ENCODE data around the gene GPR3.

The GPR3 gene

GRCh38 chr1:27356619-27357280 is 35.7 kb upstream of the GPR3 start:
- H3K27me3 ChIP-seq (ENCODE audit: insufficient read depth, poor library complexity, severe bottlenecking), result peaks cover 6% of the 10 kb centered on the region
- no peak overlapping the region for H3K4me3 ChIP-seq (replicated peaks; ENCODE audit: insufficient read depth, low read length)
- no peak for DNase-seq (ENCODE audit: low read depth in 1 of 2, low spot score in 1 of 2)
- TF ChIP-seq, protein P1, sequence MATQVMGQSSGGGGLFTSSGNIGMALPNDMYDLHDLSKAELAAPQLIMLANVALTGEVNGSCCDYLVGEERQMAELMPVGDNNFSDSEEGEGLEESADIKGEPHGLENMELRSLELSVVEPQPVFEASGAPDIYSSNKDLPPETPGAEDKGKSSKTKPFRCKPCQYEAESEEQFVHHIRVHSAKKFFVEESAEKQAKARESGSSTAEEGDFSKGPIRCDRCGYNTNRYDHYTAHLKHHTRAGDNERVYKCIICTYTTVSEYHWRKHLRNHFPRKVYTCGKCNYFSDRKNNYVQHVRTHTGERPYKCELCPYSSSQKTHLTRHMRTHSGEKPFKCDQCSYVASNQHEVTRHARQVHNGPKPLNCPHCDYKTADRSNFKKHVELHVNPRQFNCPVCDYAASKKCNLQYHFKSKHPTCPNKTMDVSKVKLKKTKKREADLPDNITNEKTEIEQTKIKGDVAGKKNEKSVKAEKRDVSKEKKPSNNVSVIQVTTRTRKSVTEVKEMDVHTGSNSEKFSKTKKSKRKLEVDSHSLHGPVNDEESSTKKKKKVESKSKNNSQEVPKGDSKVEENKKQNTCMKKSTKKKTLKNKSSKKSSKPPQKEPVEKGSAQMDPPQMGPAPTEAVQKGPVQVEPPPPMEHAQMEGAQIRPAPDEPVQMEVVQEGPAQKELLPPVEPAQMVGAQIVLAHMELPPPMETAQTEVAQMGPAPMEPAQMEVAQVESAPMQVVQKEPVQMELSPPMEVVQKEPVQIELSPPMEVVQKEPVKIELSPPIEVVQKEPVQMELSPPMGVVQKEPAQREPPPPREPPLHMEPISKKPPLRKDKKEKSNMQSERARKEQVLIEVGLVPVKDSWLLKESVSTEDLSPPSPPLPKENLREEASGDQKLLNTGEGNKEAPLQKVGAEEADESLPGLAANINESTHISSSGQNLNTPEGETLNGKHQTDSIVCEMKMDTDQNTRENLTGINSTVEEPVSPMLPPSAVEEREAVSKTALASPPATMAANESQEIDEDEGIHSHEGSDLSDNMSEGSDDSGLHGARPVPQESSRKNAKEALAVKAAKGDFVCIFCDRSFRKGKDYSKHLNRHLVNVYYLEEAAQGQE (IDR thresholded peaks at IDR 0.05; ENCODE audit: insufficient replicate concordance, low read depth), result no peak
- no peak for TF ChIP-seq GABPA (IDR thresholded peaks at IDR 0.05; ENCODE audit: low read depth)
- no peak for TF ChIP-seq CTCF (IDR thresholded peaks at IDR 0.05; ENCODE audit: insufficient read depth, low read length)
- no peak for TF ChIP-seq SPI1 (IDR thresholded peaks at IDR 0.05; ENCODE audit: borderline replicate concordance, low read depth)
- no peak for TF ChIP-seq POLR2AphosphoS5 (IDR thresholded peaks at IDR 0.05; ENCODE audit: low read depth)
- peak overlapping the region; percentile 40 for H3K27ac ChIP-seq (replicated peaks)

DNA sequence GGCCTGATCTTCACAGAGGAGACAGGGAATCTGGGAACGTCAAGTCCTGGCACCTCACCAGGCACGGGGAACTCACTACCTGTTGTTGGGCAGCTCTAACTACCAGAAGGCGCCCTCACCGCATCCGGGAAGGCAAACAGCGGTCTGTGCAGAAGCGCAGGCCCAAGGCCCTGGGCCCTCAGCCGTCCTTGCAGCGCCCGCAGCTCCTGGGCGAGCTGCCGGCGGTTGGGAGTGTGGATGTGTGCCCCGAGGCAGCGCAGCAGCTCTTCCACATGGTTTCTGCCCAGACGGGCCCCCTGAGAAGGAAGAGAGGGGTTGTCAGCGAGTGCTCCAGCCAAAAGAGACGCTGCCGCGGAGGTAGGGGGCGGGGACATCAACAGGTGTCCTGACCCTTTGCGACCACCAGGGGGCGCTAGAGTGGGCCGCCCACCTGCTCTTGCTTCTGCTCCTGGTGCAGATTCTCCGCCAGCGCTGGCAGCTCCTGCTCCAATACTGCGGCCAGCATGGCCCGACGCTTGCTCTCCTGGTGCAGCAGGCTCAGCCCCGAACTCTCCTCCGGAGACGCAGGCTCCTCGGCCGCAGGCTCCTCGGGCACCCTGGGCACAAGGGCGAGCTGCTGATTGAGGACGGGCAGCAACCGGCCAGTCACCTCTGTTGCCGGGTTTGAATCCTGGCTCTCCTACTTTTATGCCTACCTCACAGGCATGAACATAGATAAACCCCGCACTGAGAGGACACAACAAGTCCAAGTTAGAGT is 35.0 kb upstream of the GPR3 start:
- H3K4me3 ChIP-seq (replicated peaks; ENCODE audit: insufficient read depth, low read length), result peak overlapping the region; percentile 28; the same call in 1 of the 2 replicates
- TF ChIP-seq CTCF (IDR thresholded peaks at IDR 0.05; ENCODE audit: insufficient read depth, low read length) (peak; percentile 91), SPI1 (IDR thresholded peaks at IDR 0.05; ENCODE audit: borderline replicate concordance, low read depth) (no peak), GABPA (IDR thresholded peaks at IDR 0.05; ENCODE audit: low read depth) (no peak)
- TF ChIP-seq, protein P1 (IDR thresholded peaks at IDR 0.05; ENCODE audit: insufficient replicate concordance, low read depth), result no peak
- peak; percentile 65 to 84 for DNase-seq (ENCODE audit: low read depth in 1 of 2, low spot score in 1 of 2)
- peaks cover 6% of the 10 kb centered on the region for H3K27me3 ChIP-seq (ENCODE audit: insufficient read depth, poor library complexity, severe bottlenecking)
- H3K27ac ChIP-seq (replicated peaks), result peak overlapping the region; percentile 40

DNA sequence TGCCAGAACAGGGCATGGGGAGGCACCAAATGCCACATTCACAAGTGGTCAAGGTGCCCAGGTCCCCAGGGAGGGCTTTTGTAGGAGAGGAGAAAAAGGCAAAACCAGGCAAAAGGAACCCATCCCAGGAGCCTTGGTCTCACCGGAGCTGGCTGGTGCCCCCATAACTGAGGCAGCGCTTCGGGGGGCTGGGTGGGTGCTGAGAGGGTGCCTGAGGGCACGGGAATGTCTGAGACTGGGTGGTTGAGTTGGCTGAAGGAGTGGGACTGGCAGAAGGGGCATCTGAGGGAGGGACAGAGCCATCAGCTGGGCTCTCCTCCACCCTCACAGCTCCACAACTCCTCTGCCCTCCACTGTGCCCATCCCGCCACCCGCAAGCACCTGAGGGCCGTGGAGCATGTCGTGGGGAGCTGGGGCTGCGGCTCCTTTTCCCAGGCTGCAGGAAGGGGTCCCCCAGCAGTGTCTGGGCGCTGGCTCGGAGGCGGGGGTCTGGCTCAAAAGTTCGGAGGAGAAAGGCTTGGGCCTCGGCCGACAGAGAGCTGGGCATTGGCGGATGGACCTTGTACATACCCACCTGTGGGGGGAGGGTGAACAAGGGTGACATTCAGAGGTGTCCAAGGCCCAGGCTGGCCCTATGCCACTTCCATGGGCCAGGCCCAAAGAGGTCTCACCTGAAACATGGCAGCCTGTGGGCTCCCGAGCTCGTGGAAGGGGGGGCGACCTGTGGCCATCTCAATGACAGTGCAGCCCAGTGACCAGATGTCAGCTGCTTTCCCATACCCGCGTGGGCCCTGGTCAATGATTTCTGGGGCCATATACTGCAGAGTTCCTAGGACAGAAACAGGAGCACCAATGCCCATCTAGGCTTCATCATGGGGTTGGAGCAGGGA is 34.1 kb upstream of the GPR3 start:
- peaks cover 6% of the 10 kb centered on the region for H3K27me3 ChIP-seq (ENCODE audit: insufficient read depth, poor library complexity, severe bottlenecking)
- H3K4me3 ChIP-seq (replicated peaks; ENCODE audit: insufficient read depth, low read length), result no peak overlapping the region
- TF ChIP-seq SPI1 (IDR thresholded peaks at IDR 0.05; ENCODE audit: borderline replicate concordance, low read depth) (no peak), CTCF (IDR thresholded peaks at IDR 0.05; ENCODE audit: insufficient read depth, low read length) (no peak), GABPA (IDR thresholded peaks at IDR 0.05; ENCODE audit: low read depth) (no peak), POLR2AphosphoS5 (IDR thresholded peaks at IDR 0.05; ENCODE audit: low read depth) (no peak)
- TF ChIP-seq, protein P1 (IDR thresholded peaks at IDR 0.05; ENCODE audit: insufficient replicate concordance, low read depth), result no peak
- DNase-seq (ENCODE audit: low read depth in 1 of 2, low spot score in 1 of 2), result no peak
- H3K27ac ChIP-seq (replicated peaks), result no peak overlapping the region
